IPS DF 4.7 (cell line): ENCODE data around the gene CYB5B.

Experiments used
- DNase-seq: peaks from one replicate; pipeline ENCODE4 v3.0.0-alpha.2; 2013; ENCODE audit warnings: low spot score; ENCODE audit errors: extremely low read depth

The CYB5B gene

GRCh38 chr16:69443927-69444631 lies 19.7 kb downstream of the CYB5B start:
- DNase-seq: no peak

- no peak for DNase-seq
Observed at GRCh38 chr16:69444873-69445517, 20.6 kb downstream of the CYB5B start.

- DNase-seq: no peak
Observed at GRCh38 chr16:69448470-69449193, 24.2 kb downstream of the CYB5B start.

- no peak for DNase-seq
Observed at GRCh38 chr16:69451166-69451565, 26.7 kb downstream of the CYB5B start.

GRCh38 chr16:69453936-69454335 lies 29.5 kb downstream of the CYB5B start:
- DNase-seq: no peak

GRCh38 chr16:69463876-69464275 lies 39.5 kb downstream of the CYB5B start:
- DNase-seq: no peak

GRCh38 chr16:69465083-69465721 lies 40.8 kb downstream of the CYB5B start:
- no peak for DNase-seq

GRCh38 chr16:69465881-69466280 lies 41.5 kb downstream of the CYB5B start:
- DNase-seq: no peak

- DNase-seq: no peak
Observed at GRCh38 chr16:69466547-69466946, 42.1 kb downstream of the CYB5B start.

- DNase-seq: no peak
Observed at GRCh38 chr16:69467080-69467479, 42.7 kb downstream of the CYB5B start.

- no peak for DNase-seq
Observed at GRCh38 chr16:69467531-69468204, 43.2 kb downstream of the CYB5B start.

GRCh38 chr16:69469807-69470561 lies 45.6 kb downstream of the CYB5B start:
- DNase-seq: no peak

GRCh38 chr16:69471121-69471520 lies 46.7 kb downstream of the CYB5B start:
- no peak for DNase-seq

- no peak for DNase-seq
Observed at GRCh38 chr16:69474408-69474807, 50.0 kb downstream of the CYB5B start.

- no peak for DNase-seq
Observed at GRCh38 chr16:69476920-69477443, 52.6 kb downstream of the CYB5B start.

- no peak for DNase-seq
Observed at GRCh38 chr16:69477546-69477945, 53.1 kb downstream of the CYB5B start.

- DNase-seq: no peak
Observed at GRCh38 chr16:69478685-69479084, 54.3 kb downstream of the CYB5B start.

- no peak for DNase-seq
Observed at GRCh38 chr16:69479775-69480174, 55.4 kb downstream of the CYB5B start.

GRCh38 chr16:69481901-69482341 lies 57.5 kb downstream of the CYB5B start:
- DNase-seq: no peak

- DNase-seq: no peak
Observed at GRCh38 chr16:69482410-69482991, 58.1 kb downstream of the CYB5B start.
